ENCODE results near the gene MITF. TPM values are rescaled to one million over a fixed set of nuclear protein-coding genes. Genes with fewer than 3 reads are reported as not detected.

MITF gene
- total and polyA plus RNA-seq, 2 donors (not counting 1 experiment from before 2014, with no cell fraction given): 0.10 TPM; not detected in 1

- H3K9me3 ChIP-seq (ENCODE audit: control extremely low read depth in 1 of 3, control insufficient read depth in 2 of 3, insufficient read depth in 1 of 3, low read length in 2 of 3): peaks cover 0 to 10% (median 2%) of the 10 kb centered on the region in 3 donors
- H3K4me3 Mint-ChIP-seq: no peak overlapping the region
- no peak for ATAC-seq (ENCODE audit: low read depth)
- H3K27me3 ChIP-seq (replicated peaks in 1 of 4; ENCODE audit: control extremely low read depth in 1 of 4, control insufficient read depth in 3 of 4, insufficient read depth in 4 of 4, low read length in 3 of 4): no peaks in the 10 kb centered on the region
- POLR2A ChIA-PET: no interaction called here
- CTCF ChIA-PET: no interaction called here
- H3K9ac ChIP-seq (ENCODE audit: low read length): no peak overlapping the region
- H3K27ac Mint-ChIP-seq: no peak overlapping the region
- peaks cover 5% of the 10 kb centered on the region for H3K9me3 Mint-ChIP-seq (ENCODE audit: insufficient read depth)
- no peak overlapping the region for H3K4me3 ChIP-seq (ENCODE audit: control extremely low read depth in 1 of 5, extremely low read depth in 1 of 5, insufficient read depth in 1 of 5, low read depth in 2 of 5, low read length in 4 of 5)
- H3K4me1 Mint-ChIP-seq: no peaks in the 10 kb centered on the region
- H3K79me2 ChIP-seq (ENCODE audit: control insufficient read depth, insufficient read depth, low read length): no peaks in the 10 kb centered on the region
- no CpG with 5 or more reads among the region's 1 CpG for WGBS (ENCODE audit: insufficient coverage)
- H3K36me3 ChIP-seq (replicated peaks in 1 of 2; ENCODE audit: control extremely low read depth in 1 of 2, control insufficient read depth in 1 of 2, extremely low read depth in 1 of 2, insufficient read depth in 2 of 2, low read length in 1 of 2): no peaks in the 10 kb centered on the region
- no peaks in the 10 kb centered on the region for H3K27me3 Mint-ChIP-seq
- H4K20me1 ChIP-seq (ENCODE audit: control insufficient read depth, insufficient read depth, low read length, poor library complexity, severe bottlenecking): no peaks in the 10 kb centered on the region
- H3K4me2 ChIP-seq (replicated peaks; ENCODE audit: low read depth, low read length, poor library complexity, severe bottlenecking): no peak overlapping the region
- H3K4me1 ChIP-seq (ENCODE audit: control insufficient read depth in 2 of 2, insufficient read depth in 2 of 2, low read length in 2 of 2): no peaks in the 10 kb centered on the region
- TF ChIP-seq CTCF (IDR thresholded peaks at IDR 0.05) (no peak), EZH2 (IDR thresholded peaks at IDR 0.05; ENCODE audit: borderline replicate concordance, insufficient read depth, low read depth, low read length, poor library complexity, severe bottlenecking) (no peak)
- intact Hi-C loops (cut with micrococcal nuclease): no loop called here
- no peak for DNase-seq
- no peak overlapping the region for H3K27ac ChIP-seq (ENCODE audit: low read length in 2 of 2)
- H2AFZ ChIP-seq (ENCODE audit: insufficient read depth, low read depth, low read length, poor library complexity, severe bottlenecking): no peak overlapping the region
Observed at GRCh38 chr3:69755795-69756194, 16.5 kb downstream of the MITF start.

- TF ChIP-seq EZH2 (IDR thresholded peaks at IDR 0.05; ENCODE audit: borderline replicate concordance, insufficient read depth, low read depth, low read length, poor library complexity, severe bottlenecking): no peak
- no peak for TF ChIP-seq CTCF (IDR thresholded peaks at IDR 0.05)
- Histone ChIP-seq H3K4me1 (ENCODE audit: control insufficient read depth in 2 of 2, insufficient read depth in 2 of 2, low read length in 2 of 2) (no peaks in the 10 kb centered on the region), H3K27ac (ENCODE audit: low read length in 2 of 2) (no peak overlapping the region), H3K27me3 (replicated peaks in 1 of 4; ENCODE audit: control extremely low read depth in 1 of 4, control insufficient read depth in 3 of 4, insufficient read depth in 4 of 4, low read length in 3 of 4) (no peaks in the 10 kb centered on the region), H3K4me3 (ENCODE audit: control extremely low read depth in 1 of 5, extremely low read depth in 1 of 5, insufficient read depth in 1 of 5, low read depth in 2 of 5, low read length in 4 of 5) (no peak overlapping the region), H3K36me3 (replicated peaks in 1 of 2; ENCODE audit: control extremely low read depth in 1 of 2, control insufficient read depth in 1 of 2, extremely low read depth in 1 of 2, insufficient read depth in 2 of 2, low read length in 1 of 2) (no peaks in the 10 kb centered on the region), H3K9me3 (ENCODE audit: control extremely low read depth in 1 of 3, control insufficient read depth in 2 of 3, insufficient read depth in 1 of 3, low read length in 2 of 3) (no peaks in the 10 kb centered on the region), H3K79me2 (ENCODE audit: control insufficient read depth, insufficient read depth, low read length) (no peaks in the 10 kb centered on the region), H4K20me1 (ENCODE audit: control insufficient read depth, insufficient read depth, low read length, poor library complexity, severe bottlenecking) (no peaks in the 10 kb centered on the region), H3K4me2 (replicated peaks; ENCODE audit: low read depth, low read length, poor library complexity, severe bottlenecking) (no peak overlapping the region), H3K9ac (ENCODE audit: low read length) (no peak overlapping the region), H2AFZ (ENCODE audit: insufficient read depth, low read depth, low read length, poor library complexity, severe bottlenecking) (no peak overlapping the region)
- Mint-ChIP-seq H3K4me3 (no peak overlapping the region), H3K27ac (no peak overlapping the region), H3K9me3 (ENCODE audit: insufficient read depth) (no peaks in the 10 kb centered on the region), H3K4me1 (no peaks in the 10 kb centered on the region), H3K27me3 (no peaks in the 10 kb centered on the region)
- WGBS (ENCODE audit: insufficient coverage): no CpG with 5 or more reads among the region's 2 CpGs
- POLR2A ChIA-PET: no interaction called here
- intact Hi-C loops (cut with micrococcal nuclease): no loop called here
- no peak for DNase-seq
- CTCF ChIA-PET: no interaction called here
- no peak for ATAC-seq (ENCODE audit: low read depth)
Observed at GRCh38 chr3:69761896-69762767, 22.9 kb downstream of the MITF start.
